HS-27A (cell line): ENCODE measurements around the gene INPP4B.

Source experiments
- DNase-seq: peaks from one replicate; pipeline ENCODE4 v3.0.0-alpha.2; 2012; ENCODE audit warnings: low read depth, missing footprints

INPP4B gene

DNA sequence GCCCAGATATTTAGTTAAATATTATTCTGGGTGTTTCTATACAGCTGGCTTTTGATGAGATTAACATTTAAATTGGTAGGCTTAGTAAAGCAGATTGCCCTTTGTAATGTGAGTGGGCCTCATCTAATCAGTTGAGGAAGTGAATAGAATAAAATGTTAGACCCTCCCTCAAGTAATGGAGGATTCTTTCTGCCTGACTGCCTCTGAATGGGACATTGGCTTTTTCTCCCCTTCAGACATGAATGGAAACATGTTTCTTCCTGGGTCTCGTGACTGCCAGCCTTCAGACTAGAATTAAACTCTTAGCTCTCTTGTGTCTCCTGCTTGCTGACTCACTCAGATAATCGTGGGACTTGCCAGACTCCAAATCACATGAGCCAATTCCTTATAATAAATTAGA, 266.7 kb downstream of the INPP4B start:
- DNase-seq: no peak

DNA sequence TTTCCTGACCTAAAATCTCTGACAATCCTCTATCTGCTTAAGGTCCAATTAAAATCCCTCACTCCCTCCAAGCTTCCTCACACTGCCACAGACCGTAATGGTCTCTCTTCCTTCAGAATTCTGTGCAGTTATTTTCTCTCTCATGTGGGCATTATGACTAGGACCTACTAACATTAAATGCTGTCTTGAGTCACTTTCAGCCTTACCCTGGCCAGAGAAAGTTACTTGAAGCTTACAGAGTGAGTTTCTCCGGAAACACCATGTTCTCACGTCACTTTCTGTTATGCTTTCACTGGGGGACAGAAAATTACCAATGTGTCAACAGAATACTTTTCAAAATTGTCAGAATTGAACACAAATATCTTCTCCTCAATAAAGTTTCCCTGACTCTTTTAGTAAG, 271.8 kb downstream of the INPP4B start:
- no peak for DNase-seq

DNA sequence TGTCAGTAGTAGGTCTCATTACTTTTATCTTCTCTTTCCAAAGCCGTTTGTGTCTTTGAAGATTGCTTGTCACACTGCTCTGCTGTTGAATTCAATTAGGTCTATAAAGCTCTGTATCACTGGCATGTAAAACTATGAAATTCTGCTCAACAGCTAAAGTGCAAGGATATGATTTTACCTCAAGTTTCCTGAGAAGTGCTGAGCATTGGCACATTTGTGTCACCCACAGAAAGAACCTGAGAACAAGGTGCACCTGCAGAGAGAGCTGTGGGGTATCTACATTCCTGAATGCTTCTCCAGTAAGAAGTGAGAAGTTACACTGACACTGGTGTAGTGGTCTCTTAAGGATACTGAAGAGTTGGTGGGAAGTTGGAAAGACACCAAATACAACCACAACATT, 274.0 kb downstream of the INPP4B start:
- DNase-seq: no peak

DNA sequence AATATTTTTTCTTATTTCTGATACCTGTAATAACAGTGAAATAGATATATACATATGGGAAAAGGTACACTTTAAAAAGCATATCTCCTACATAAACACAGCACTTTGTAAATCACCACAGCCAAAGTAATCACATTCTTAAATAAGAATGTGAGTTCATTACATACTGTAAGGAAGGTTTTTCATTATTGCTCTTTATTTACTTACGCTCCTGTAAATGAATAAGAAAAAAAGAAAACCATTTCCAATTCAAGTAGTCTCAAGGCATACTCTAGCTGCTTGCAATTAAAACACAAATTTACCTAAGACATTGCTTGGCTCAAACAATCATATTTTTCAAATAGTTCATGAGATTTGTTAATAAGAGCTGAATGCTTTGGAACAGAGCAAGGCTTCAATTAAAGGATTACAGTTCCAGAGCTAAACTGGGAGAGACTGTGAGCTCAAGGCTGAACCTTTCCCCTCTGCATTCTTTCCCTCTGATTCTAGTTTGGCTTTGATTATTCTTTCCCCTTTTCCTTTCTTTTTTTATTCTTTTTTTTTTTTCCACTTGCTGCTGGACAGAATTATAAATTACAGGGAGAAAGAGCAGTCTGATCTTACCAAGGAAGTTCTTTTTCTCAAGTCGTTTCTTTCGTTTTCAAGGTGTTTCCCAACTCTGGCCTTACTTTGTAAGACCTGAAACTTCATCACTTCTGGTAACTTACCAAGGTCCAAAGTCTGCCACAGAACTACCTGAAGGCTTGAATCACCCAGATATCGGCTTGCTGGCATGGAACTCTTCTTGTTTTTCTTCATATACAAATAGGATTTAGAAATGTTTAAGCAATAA, 278.3 kb downstream of the INPP4B start:
- DNase-seq: no peak

GRCh38 chr4:142567199-142567598, 278.9 kb downstream of the INPP4B start:
- no peak for DNase-seq

GRCh38 chr4:142566777-142567176, 279.3 kb downstream of the INPP4B start:
- no peak for DNase-seq

- DNase-seq: no peak
These were observed 279.9 kb downstream of the INPP4B start for GRCh38 chr4:142566243-142566642.

DNA sequence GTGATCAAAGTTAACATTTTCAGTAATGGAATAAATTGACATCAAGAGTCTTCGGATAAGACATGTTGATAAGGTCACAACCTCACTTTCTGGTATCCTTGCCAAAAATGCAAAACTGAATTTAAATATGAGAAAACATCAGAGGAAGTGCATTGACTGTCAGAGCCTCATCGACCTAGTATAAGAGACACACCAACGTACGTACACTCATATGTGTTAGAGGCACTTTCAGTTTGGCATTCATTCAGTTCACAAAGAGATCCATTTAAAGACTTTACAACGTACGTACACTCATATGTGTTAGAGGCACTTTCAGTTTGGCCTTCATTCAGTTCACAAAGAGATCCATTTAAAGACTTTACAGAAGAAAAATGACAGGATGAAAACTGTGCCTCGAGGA, 280.3 kb downstream of the INPP4B start:
- DNase-seq: no peak

DNA sequence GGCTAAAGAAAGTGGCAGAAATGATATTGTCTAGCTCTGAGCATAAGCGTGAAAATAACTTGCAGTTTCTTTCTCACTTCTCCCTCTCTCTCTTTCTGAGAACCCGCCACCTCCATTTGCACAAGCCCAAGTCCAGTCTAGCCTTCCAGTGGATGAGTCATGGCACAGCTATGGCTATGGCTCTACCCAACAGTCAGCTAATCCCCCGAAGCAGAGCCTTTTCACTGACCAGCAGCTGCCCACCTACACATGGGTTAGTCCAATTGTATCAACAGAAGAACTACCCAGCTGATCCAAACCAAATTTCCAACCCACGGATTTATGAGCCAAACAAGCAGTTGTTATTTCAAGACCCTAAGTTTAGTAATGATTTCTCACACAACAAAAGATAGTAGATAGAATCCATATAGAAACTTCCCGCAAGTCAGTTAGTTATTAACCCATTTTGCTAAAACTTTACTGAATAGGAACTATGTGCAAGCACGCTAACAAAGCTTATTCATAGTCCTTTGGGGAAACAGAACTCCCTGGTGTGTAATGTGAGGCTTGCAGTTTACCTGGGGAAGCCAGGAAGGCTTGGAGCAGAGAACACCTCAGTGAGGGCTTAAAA, 282.3 kb downstream of the INPP4B start:
- peak; percentile 71 for DNase-seq

DNA sequence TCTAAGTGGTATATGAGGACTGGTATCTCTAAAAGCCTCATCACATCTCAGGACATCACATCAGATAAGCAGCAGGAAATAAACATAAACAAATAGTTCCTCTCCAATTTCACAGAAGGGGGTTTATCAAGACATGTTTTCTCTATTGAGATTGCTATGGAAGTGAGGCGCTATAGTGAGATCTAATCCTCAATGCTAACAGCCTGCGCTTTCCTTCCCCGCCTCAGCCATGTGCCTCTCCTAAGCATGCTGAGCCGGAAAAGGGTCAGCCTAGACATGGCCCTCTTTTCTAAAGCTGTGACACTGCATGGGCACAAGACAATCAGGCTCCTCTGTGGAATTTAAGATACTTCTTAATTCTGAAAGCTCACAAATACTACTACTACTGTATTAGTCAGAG, 286.1 kb downstream of the INPP4B start:
- DNase-seq: no peak

GRCh38 chr4:142558851-142559250, 287.2 kb downstream of the INPP4B start:
- no peak for DNase-seq

DNA sequence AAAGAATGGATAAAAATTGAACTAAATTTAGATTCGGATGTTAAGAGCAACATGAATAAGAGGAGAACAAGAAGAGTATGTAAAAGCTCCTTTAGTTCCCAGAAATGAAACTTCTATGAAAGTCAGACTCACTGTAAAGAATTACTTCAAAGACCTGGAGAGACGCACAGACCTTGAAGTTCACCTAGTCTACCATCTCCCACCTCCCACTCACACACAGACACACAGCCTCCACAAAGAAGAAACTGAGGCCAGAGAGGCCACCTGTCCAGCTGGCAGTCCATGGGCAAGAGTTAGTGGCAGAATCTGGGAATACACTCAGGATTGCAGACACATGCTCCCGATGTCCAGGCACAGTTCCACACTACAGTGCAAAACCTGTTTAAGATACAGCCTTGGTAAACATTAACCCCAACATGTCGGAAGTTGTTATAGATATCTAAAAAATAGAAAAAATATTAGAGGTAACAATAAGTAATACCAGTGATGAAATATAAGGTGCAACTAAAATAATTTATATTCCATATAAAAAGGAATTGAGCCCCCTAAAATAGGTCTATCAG, 288.8 kb downstream of the INPP4B start:
- no peak for DNase-seq

DNA sequence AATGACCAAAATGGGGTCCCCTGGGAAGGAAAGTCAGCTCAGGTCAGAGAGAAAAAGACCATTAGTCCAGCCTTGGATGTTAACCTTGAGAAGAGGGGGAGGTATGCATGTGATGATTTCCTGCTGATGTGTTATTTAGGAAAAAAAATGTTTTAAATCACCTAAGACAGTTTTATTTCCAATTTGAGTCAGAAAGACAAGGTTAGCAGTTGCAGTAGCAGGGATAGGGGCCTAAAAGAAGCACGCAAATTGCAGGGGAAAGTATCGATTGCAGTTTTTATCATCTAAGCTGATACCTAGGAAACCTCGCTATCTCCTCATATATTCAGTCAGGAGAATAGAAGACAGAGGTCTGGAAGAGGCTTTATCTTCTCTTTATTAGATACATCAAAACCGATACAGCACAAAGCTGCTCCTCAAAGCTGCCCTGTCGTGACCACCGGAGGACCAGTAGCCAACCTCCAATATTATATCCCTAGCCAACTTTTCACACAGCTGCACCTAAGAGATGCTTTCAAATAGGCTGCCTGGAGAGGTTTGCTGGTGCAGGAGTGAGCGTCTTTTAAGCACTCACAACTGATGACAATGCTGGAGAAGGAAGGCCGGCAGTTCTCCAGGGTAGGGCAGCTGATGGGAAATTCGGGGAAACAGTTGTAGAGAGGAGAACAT, 289.4 kb downstream of the INPP4B start:
- no peak for DNase-seq

- DNase-seq: no peak
These were observed 290.1 kb downstream of the INPP4B start for GRCh38 chr4:142556048-142556447.

GRCh38 chr4:142554412-142554811, 291.7 kb downstream of the INPP4B start:
- DNase-seq: no peak

GRCh38 chr4:142551517-142552305, 294.4 kb downstream of the INPP4B start:
- DNase-seq: no peak

GRCh38 chr4:142550965-142551364, 295.1 kb downstream of the INPP4B start:
- DNase-seq: no peak

- DNase-seq: no peak
These were observed 296.2 kb downstream of the INPP4B start for GRCh38 chr4:142549726-142550463.

- no peak for DNase-seq
These were observed 296.9 kb downstream of the INPP4B start for GRCh38 chr4:142549248-142549647.

- no peak for DNase-seq
These were observed 297.6 kb downstream of the INPP4B start for GRCh38 chr4:142548491-142548890.

DNA sequence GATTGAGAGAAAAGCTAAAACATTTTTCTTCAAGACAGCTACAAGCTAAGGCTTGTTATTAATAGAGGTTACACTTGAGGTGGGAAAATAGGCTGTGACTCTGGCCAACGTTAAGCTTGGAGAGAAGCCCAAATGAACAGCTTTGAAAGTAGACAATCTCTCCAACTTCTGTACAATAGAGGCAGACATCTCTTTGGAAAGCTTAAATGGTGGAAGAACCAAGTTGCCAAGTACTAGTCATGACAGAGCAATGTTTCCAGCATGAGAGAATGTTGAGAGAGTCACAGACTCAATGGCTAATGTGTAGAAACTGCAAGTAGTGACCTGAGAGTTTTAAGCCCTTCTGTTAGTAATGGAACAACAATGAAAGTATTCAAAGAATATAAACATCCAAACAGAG, 298.1 kb downstream of the INPP4B start:
- no peak for DNase-seq
